Measurements from ENCODE around the gene PRDM2. TPM values are rescaled to one million over a fixed set of nuclear protein-coding genes. Genes with fewer than 3 reads are reported as not detected.

PRDM2 gene
- total and polyA plus RNA-seq, 2 of the 13 experiments (the other 11 are each of a cell fraction or from before 2014, with no cell fraction given): 4.0 to 6.5 TPM

- no peak for FAIRE-seq
- no peak overlapping the region for H3K9ac ChIP-seq (ENCODE audit: insufficient read depth, low read depth, low read length)
- TF ChIP-seq, protein P1, sequence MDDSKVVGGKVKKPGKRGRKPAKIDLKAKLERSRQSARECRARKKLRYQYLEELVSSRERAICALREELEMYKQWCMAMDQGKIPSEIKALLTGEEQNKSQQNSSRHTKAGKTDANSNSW (CRISPR knock-in tag; IDR thresholded peaks at IDR 0.05; ENCODE audit: borderline replicate concordance): no peak
- no peak for TF ChIP-seq HNRNPL (IDR thresholded peaks at IDR 0.05; ENCODE audit: low read depth, low read length)
- TF ChIP-seq ZNF777 (CRISPR knock-in tag; IDR thresholded peaks at IDR 0.05): no peak
- TF ChIP-seq ZBTB33 (CRISPR knock-in tag; IDR thresholded peaks at IDR 0.05): no peak
- TF ChIP-seq ZMAT5 (CRISPR knock-in tag; IDR thresholded peaks at IDR 0.05; ENCODE audit: borderline replicate concordance, low read depth): no peak
- no peak for TF ChIP-seq PCBP2 (optimal IDR thresholded peaks at IDR 0.05; ENCODE audit: low read depth, low read length, poor library complexity, severe bottlenecking)
- TF ChIP-seq NR2C2 (CRISPR knock-in tag; IDR thresholded peaks at IDR 0.05; ENCODE audit: borderline replicate concordance): no peak
- TF ChIP-seq ZNF629 (CRISPR knock-in tag; conservative IDR thresholded peaks at IDR 0.05): no peak
- no peak for TF ChIP-seq NONO (IDR thresholded peaks at IDR 0.05)
- TF ChIP-seq NONO (CRISPR knock-in tag; conservative IDR thresholded peaks at IDR 0.05): no peak
- no peak for TF ChIP-seq GTF3A (CRISPR knock-in tag; conservative IDR thresholded peaks at IDR 0.05)
- TF ChIP-seq PLRG1 (conservative IDR thresholded peaks at IDR 0.05): no peak
- TF ChIP-seq MEIS2 (CRISPR knock-in tag; IDR thresholded peaks at IDR 0.05): no peak
- no peak for TF ChIP-seq ZNF883 (CRISPR knock-in tag; IDR thresholded peaks at IDR 0.05; ENCODE audit: not compliant biosample characterization)
- TF ChIP-seq, protein P2, sequence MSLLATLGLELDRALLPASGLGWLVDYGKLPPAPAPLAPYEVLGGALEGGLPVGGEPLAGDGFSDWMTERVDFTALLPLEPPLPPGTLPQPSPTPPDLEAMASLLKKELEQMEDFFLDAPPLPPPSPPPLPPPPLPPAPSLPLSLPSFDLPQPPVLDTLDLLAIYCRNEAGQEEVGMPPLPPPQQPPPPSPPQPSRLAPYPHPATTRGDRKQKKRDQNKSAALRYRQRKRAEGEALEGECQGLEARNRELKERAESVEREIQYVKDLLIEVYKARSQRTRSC (CRISPR knock-in tag; IDR thresholded peaks at IDR 0.05; ENCODE audit: low read depth): no peak
- TF ChIP-seq HNRNPUL1 (IDR thresholded peaks at IDR 0.05; ENCODE audit: low read depth, low read length): no peak
- TF ChIP-seq PAF1 (CRISPR knock-in tag; IDR thresholded peaks at IDR 0.05): no peak
- TF ChIP-seq, protein P3, sequence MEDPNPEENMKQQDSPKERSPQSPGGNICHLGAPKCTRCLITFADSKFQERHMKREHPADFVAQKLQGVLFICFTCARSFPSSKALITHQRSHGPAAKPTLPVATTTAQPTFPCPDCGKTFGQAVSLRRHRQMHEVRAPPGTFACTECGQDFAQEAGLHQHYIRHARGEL (CRISPR knock-in tag; IDR thresholded peaks at IDR 0.05): no peak
- peaks cover 0 to 3% of the 10 kb centered on the region in 2 experiments; a peak in 1 of 5 replicates for H3K27me3 ChIP-seq (ENCODE audit: control insufficient read depth in 1 of 2, insufficient read depth in 2 of 2, low read length in 2 of 2)
- H3K36me3 ChIP-seq (replicated peaks in 1 of 2; ENCODE audit: control insufficient read depth in 1 of 2, insufficient read depth in 2 of 2, low read length in 2 of 2): no peaks in the 10 kb centered on the region
- in situ Hi-C loops (cut with HindIII; ENCODE audit: extremely low pct_ligation_motif_present, low pct_unique_long_range_greater_than_20kb) (no loop called here), intact Hi-C loops (cut with micrococcal nuclease; ENCODE audit: unreplicated experiment) (no loop called here)
- no peaks in the 10 kb centered on the region for H3K9me3 ChIP-seq (ENCODE audit: low read length)
- peaks cover 8% of the 10 kb centered on the region for H3K4me1 ChIP-seq (ENCODE audit: insufficient read depth, low read length)
- no peaks in the 10 kb centered on the region for H4K20me1 ChIP-seq (ENCODE audit: insufficient read depth, low read length)
- ChIA-PET CTCF (ENCODE audit: low intra/inter-chr PET ratio, low total read pairs) (no interaction called here), POLR2A (no interaction called here)
- H3K79me2 ChIP-seq (ENCODE audit: insufficient read depth, low read length): no peaks in the 10 kb centered on the region
- no peak overlapping the region for H2AFZ ChIP-seq (ENCODE audit: low read length)
- no TSS peak for BruUV-seq (replicated peaks)
- H3K27ac ChIP-seq (ENCODE audit: extremely low read length, insufficient read depth, low read length): no peak overlapping the region
- no peak overlapping the region for H3K4me3 ChIP-seq (replicated peaks in 1 of 3; ENCODE audit: insufficient read depth in 1 of 3, low read depth in 2 of 3, low read length in 3 of 3)
- H3K4me2 ChIP-seq (ENCODE audit: low read depth, low read length): no peak overlapping the region
- WGBS (ENCODE audit: low lambda C conversion rate): 0% methylated on average over 1 of the region's 1 CpG
- DNase-seq (ENCODE audit: low spot score): no peak
- no peak for ATAC-seq
Measured at GRCh38 chr1:13652238-13652637, 47.8 kb upstream of the PRDM2 start.

Data from HepG2 (cell line).